Right cardiac atrium (tissue), 5 donors: ENCODE measurements around the gene PRDM11. TPM values are rescaled to one million over a fixed set of nuclear protein-coding genes. Genes with fewer than 3 reads are reported as not detected.

Source experiments
- polyA plus RNA-seq: library from polyadenylated mRNA; stranded (reverse); fragments of 200-250 nt; gene quantifications from one replicate; pipeline ENCODE4 v1.2.3, GENCODE V29; 2013
- total RNA-seq, 4 donors: library from RNA; stranded (reverse); fragmentation: NEBNext Ultra II Directional; extraction: Animal tissue kit (Norgen Biotek cat#: 25700); gene quantifications; one replicate each; pipeline ENCODE4 v1.2.1, GENCODE V29; 2021
- donor health status: healthy with polysubstance abuse.
- donor health status: DM: no; HTN: yes; CAD: no.
- donor health status: DM: no; HTN: no; CAD: no.
- donor health status: DM: no; HTN: yes; CAD: no; lungs with severe emphysema.
- donor health status: DM: yes; HTN: yes; CAD: no.

The PRDM11 gene
- total and polyA plus RNA-seq, 5 donors: 9.5 to 33.9 (median 28.7) TPM

Other genes starting within 250 kb of the PRDM11 start
- gene TP53I11, start 195.8 kb upstream of the PRDM11 start, total RNA-seq: 100 to 1,000 TPM in 1 of 4 donors, 10 to 100 TPM in 3; 50.9 to 105 (median 83.1) TPM
- gene TP53I11, start 195.8 kb upstream of the PRDM11 start, polyA plus RNA-seq: 81.2 TPM
- 10 to 100 TPM; 15.3 to 28.5 (median 23.6) TPM for gene SYT13, start 139.7 kb downstream of the PRDM11 start, total RNA-seq
- gene SYT13, start 139.7 kb downstream of the PRDM11 start, polyA plus RNA-seq: 12.8 TPM